Neural cell (in vitro differentiated cells): ENCODE data around the gene SSBP4. TPM values are rescaled to one million over a fixed set of nuclear protein-coding genes. Genes with fewer than 3 reads are reported as not detected.

Source experiments
- H2AFZ ChIP-seq: fragments of 200-600, 300-800 bp; sonication (generic), shearing (Covaris generic); 2 replicates; pipeline ENCODE4 v1.6.0; 2014; ENCODE audit warnings: low read depth, mild to moderate bottlenecking, antibody characterized with exemption, low read length, moderate library complexity
- H3F3A ChIP-seq: fragments of 200-600 bp; shearing (Covaris generic); 2 replicates; pipeline ENCODE4 v1.6.1; 2016; ENCODE audit warnings: mild to moderate bottlenecking, moderate library complexity, mixed read lengths, antibody characterized with exemption, low read length; ENCODE audit not compliant: insufficient read depth, poor library complexity, severe bottlenecking
- H3K27ac ChIP-seq: fragments of 200-600, 300-800 bp; sonication (generic), shearing (Covaris generic); 2 replicates; pipeline ENCODE4 v1.5.1; 2014; ENCODE audit warnings: mild to moderate bottlenecking, low read length, moderate library complexity
- H3K27me3 ChIP-seq: fragments of 300-800, 200-600 bp; sonication (generic), shearing (Covaris generic); 2 replicates; pipeline ENCODE4 v1.6.0; 2014; ENCODE audit warnings: mild to moderate bottlenecking, low read depth, low read length, moderate library complexity; ENCODE audit not compliant: insufficient read depth
- H3K36me3 ChIP-seq: fragments of 300-800, 200-600 bp; sonication (generic), shearing (Covaris generic); 2 replicates; pipeline ENCODE4 v1.5.1; 2014; ENCODE audit warnings: mild to moderate bottlenecking, antibody characterized with exemption, low read length, moderate library complexity; ENCODE audit not compliant: insufficient read depth
- H3K4me2 ChIP-seq: fragments of 300-800, 200-600 bp; sonication (generic), shearing (Covaris generic); 2 replicates; pipeline ENCODE4 v1.6.0; 2014; ENCODE audit warnings: mild to moderate bottlenecking, low read length
- H3K4me3 ChIP-seq: fragments of 300-800, 200-600 bp; sonication (generic), shearing (Covaris generic); 2 replicates; pipeline ENCODE4 v1.5.1; 2014; ENCODE audit warnings: mild to moderate bottlenecking, low read length, moderate library complexity
- H3K79me2 ChIP-seq: fragments of 200-600 bp; shearing (Covaris generic); replicated peaks from 2 replicates; pipeline ENCODE4 v1.6.0; 2014; ENCODE audit warnings: mild to moderate bottlenecking, low read length, moderate library complexity; ENCODE audit not compliant: insufficient read depth
- H3K9ac ChIP-seq: fragments of 300-800, 200-600 bp; sonication (generic), shearing (Covaris generic); 2 replicates; pipeline ENCODE4 v1.6.1; 2016; ENCODE audit warnings: mild to moderate bottlenecking, low read length, mixed read lengths
- H3K9me2 ChIP-seq: fragments of 200-600 bp; shearing (Covaris generic); 2 replicates; pipeline ENCODE4 v1.6.1; 2016; ENCODE audit warnings: mild to moderate bottlenecking, low read length, mixed read lengths; ENCODE audit not compliant: insufficient read depth
- H3K9me3 ChIP-seq: fragments of 200-600, 300-800 bp; sonication (generic), shearing (Covaris generic); 2 replicates; pipeline ENCODE4 v1.6.1; 2016; ENCODE audit warnings: mild to moderate bottlenecking, mixed run types, low read length, moderate library complexity, mixed read lengths
- H4K20me1 ChIP-seq: fragments of 200-600 bp; shearing (Covaris generic); 2 replicates; pipeline ENCODE4 v1.6.1; 2016; ENCODE audit warnings: mild to moderate bottlenecking, mixed run types; ENCODE audit not compliant: insufficient read depth
- CTCF ChIP-seq: fragments of 450-650 bp; IDR thresholded peaks from 2 replicates; pipeline ENCODE4 v1.5.1; 2014; ENCODE audit warnings: antibody characterized with exemption, mild to moderate bottlenecking, moderate library complexity; ENCODE audit not compliant: poor library complexity, severe bottlenecking
- EP300 ChIP-seq: fragments of 450-650 bp; conservative IDR thresholded peaks from 2 replicates; pipeline ENCODE4 v1.6.1; 2014; ENCODE audit warnings: antibody characterized with exemption, mild to moderate bottlenecking, moderate library complexity; ENCODE audit not compliant: poor library complexity, severe bottlenecking
- EZH2 ChIP-seq: fragments of 200-600, 300-800 bp; shearing (Covaris generic), sonication (generic); IDR thresholded peaks from 2 replicates; pipeline ENCODE4 v1.6.1; 2014; ENCODE audit warnings: antibody characterized with exemption, low read length, borderline replicate concordance, mild to moderate bottlenecking; ENCODE audit not compliant: insufficient read depth, poor library complexity, severe bottlenecking
- MXI1 ChIP-seq: fragments of 450-650 bp; conservative IDR thresholded peaks from 2 replicates; pipeline ENCODE4 v1.6.1; 2014; ENCODE audit warnings: antibody characterized with exemption, mild to moderate bottlenecking; ENCODE audit not compliant: poor library complexity, severe bottlenecking
- POLR2AphosphoS5 ChIP-seq: IDR thresholded peaks from 2 replicates; pipeline ENCODE4 v1.6.1; 2012
- RAD21 ChIP-seq: fragments of 450-650 bp; conservative IDR thresholded peaks from 2 replicates; pipeline ENCODE4 v1.6.1; 2014; ENCODE audit warnings: antibody characterized with exemption, mild to moderate bottlenecking, moderate library complexity
- REST ChIP-seq: IDR thresholded peaks from 2 replicates; pipeline ENCODE4 v1.6.1; 2012; ENCODE audit warnings: borderline replicate concordance
- SMC3 ChIP-seq: fragments of 450-650 bp; conservative IDR thresholded peaks from 2 replicates; pipeline ENCODE4 v1.6.1; 2014; ENCODE audit warnings: antibody characterized with exemption, mild to moderate bottlenecking, moderate library complexity; ENCODE audit not compliant: poor library complexity
- TAF1 ChIP-seq: IDR thresholded peaks from 2 replicates; pipeline ENCODE4 v1.6.1; 2012; ENCODE audit warnings: low read depth
- polyA plus RNA-seq: library from polyadenylated mRNA; depleted of rRNA; stranded (reverse); fragments of >200 nt; gene quantifications from 2 replicates; pipeline ENCODE4 v1.2.3, GENCODE V29; 2014

The SSBP4 gene
- polyA plus RNA-seq, 1 donor from 2014 or later: 166 TPM

GRCh38 chr19:18397242-18398202, 21.7 kb upstream of the SSBP4 start, which contains the start of gene LRRC25:
Gene LRRC25, minus strand, starts transcription at chr19:18397622. Its CDS starts 659 bp downstream, at chr19:18396963.
- no peak within 1 kb of the TSS for H3K27ac ChIP-seq
- no peak within 1 kb of the TSS for H2AFZ ChIP-seq
- no peak within 1 kb of the TSS for H3K4me3 ChIP-seq
- no peaks in the 10 kb centered on the region for H3K9me3 ChIP-seq
- no peaks in the 10 kb centered on the region for H3K36me3 ChIP-seq
- H4K20me1 ChIP-seq: no peaks in the 10 kb centered on the region
- no peaks in the 10 kb centered on the region for H3F3A ChIP-seq
- no peaks in the 10 kb centered on the region for H3K79me2 ChIP-seq
- H3K9me2 ChIP-seq: no peaks in the 10 kb centered on the region
- TF ChIP-seq RAD21: no peak
- TF ChIP-seq CTCF: no peak
- TF ChIP-seq REST: no peak
- no peak for TF ChIP-seq MXI1
- no peak for TF ChIP-seq POLR2AphosphoS5
- no peak for TF ChIP-seq SMC3
- no peak for TF ChIP-seq EZH2
- TF ChIP-seq TAF1: no peak
- TF ChIP-seq EP300: no peak
- H3K27me3 ChIP-seq: no peaks in the 10 kb centered on the region
- no peak within 1 kb of the TSS for H3K4me2 ChIP-seq
- H3K9ac ChIP-seq: no peak within 1 kb of the TSS

- Histone ChIP-seq H3K9me2 (no peaks in the 10 kb centered on the region), H3K27me3 (no peaks in the 10 kb centered on the region), H2AFZ (no peak overlapping the region), H3K9me3 (no peaks in the 10 kb centered on the region), H3K4me3 (no peak overlapping the region), H4K20me1 (no peaks in the 10 kb centered on the region), H3F3A (no peaks in the 10 kb centered on the region), H3K9ac (no peak overlapping the region), H3K27ac (no peak overlapping the region), H3K79me2 (no peaks in the 10 kb centered on the region), H3K4me2 (no peak overlapping the region), H3K36me3 (no peaks in the 10 kb centered on the region)
- TF ChIP-seq TAF1 (no peak), POLR2AphosphoS5 (no peak), SMC3 (no peak), EZH2 (no peak), REST (no peak), CTCF (no peak), MXI1 (no peak), RAD21 (no peak), EP300 (no peak)
Measured at GRCh38 chr19:18399008-18399407, 20.2 kb upstream of the SSBP4 start.
